Measurements from ENCODE around the gene CSRP2.

- TF ChIP-seq, protein P1, sequence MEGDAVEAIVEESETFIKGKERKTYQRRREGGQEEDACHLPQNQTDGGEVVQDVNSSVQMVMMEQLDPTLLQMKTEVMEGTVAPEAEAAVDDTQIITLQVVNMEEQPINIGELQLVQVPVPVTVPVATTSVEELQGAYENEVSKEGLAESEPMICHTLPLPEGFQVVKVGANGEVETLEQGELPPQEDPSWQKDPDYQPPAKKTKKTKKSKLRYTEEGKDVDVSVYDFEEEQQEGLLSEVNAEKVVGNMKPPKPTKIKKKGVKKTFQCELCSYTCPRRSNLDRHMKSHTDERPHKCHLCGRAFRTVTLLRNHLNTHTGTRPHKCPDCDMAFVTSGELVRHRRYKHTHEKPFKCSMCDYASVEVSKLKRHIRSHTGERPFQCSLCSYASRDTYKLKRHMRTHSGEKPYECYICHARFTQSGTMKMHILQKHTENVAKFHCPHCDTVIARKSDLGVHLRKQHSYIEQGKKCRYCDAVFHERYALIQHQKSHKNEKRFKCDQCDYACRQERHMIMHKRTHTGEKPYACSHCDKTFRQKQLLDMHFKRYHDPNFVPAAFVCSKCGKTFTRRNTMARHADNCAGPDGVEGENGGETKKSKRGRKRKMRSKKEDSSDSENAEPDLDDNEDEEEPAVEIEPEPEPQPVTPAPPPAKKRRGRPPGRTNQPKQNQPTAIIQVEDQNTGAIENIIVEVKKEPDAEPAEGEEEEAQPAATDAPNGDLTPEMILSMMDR (CRISPR knock-in tag; IDR thresholded peaks at IDR 0.05), result no peak
- no peak for TF ChIP-seq EP300 (IDR thresholded peaks at IDR 0.05; ENCODE audit: low read depth in 2 of 2, low read length in 2 of 2)
- TF ChIP-seq EP300 (CRISPR knock-in tag; IDR thresholded peaks at IDR 0.05; ENCODE audit: borderline replicate concordance), result no peak
- no peak for TF ChIP-seq RFX5 (IDR thresholded peaks at IDR 0.05; ENCODE audit: low read depth, low read length)
- TF ChIP-seq NR1H2 (CRISPR knock-in tag; IDR thresholded peaks at IDR 0.05; ENCODE audit: borderline replicate concordance, low read depth), result no peak
- no peak for TF ChIP-seq ZNF569 (CRISPR knock-in tag; IDR thresholded peaks at IDR 0.05; ENCODE audit: borderline replicate concordance)
- no peak for TF ChIP-seq PBX3 (CRISPR knock-in tag; IDR thresholded peaks at IDR 0.05; ENCODE audit: borderline replicate concordance)
- no peak for TF ChIP-seq NFE2L2 (IDR thresholded peaks at IDR 0.05; ENCODE audit: low read length)
- no peak for TF ChIP-seq ZNF263 (CRISPR knock-in tag; IDR thresholded peaks at IDR 0.05)
- no peak for TF ChIP-seq ZNF660 (CRISPR knock-in tag; IDR thresholded peaks at IDR 0.05; ENCODE audit: borderline replicate concordance, low read depth)
- no peak for TF ChIP-seq ZBTB46 (CRISPR knock-in tag; IDR thresholded peaks at IDR 0.05; ENCODE audit: borderline replicate concordance)
Measured at GRCh38 chr12:76866151-76866567, 12.7 kb downstream of the CSRP2 start.

Measured in HepG2 (cell line).